MM.1S (cell line): Measurements from ENCODE around the gene ANKH.
"Not testable (repeated sequence)": the region's sequence is repeated elsewhere in the genome, so short reads cannot be mapped to it uniquely, and the experiment has no call there.

Experiments
- DNase-seq: peaks from one replicate; pipeline ENCODE4 v3.0.0-alpha.2; 2015
- H2AFZ ChIP-seq: fragments of 300-600 bp; sonication (generic); 2 replicates; pipeline ENCODE4 v1.6.0; 2016; ENCODE audit warnings: antibody characterized with exemption, low read length
- H3F3A ChIP-seq: fragments of 300-600 bp; sonication (generic); 2 replicates; pipeline ENCODE4 v1.6.1; 2016; ENCODE audit warnings: mild to moderate bottlenecking, antibody characterized with exemption, low read length, moderate library complexity, mixed read lengths; ENCODE audit not compliant: insufficient read depth
- H3K27ac ChIP-seq: fragments of 300-600 bp; sonication (generic); 2 replicates; pipeline ENCODE4 v1.5.1; 2016; ENCODE audit warnings: mild to moderate bottlenecking, low read length
- H3K27me3 ChIP-seq: fragments of 300-600 bp; sonication (generic); replicated peaks from 2 replicates; pipeline ENCODE4 v1.6.0; 2016; ENCODE audit warnings: low read length; ENCODE audit not compliant: insufficient read depth
- H3K36me3 ChIP-seq: fragments of 300-600 bp; sonication (generic); replicated peaks from 2 replicates; pipeline ENCODE4 v1.6.1; 2016; ENCODE audit warnings: mild to moderate bottlenecking, low read length, mixed read lengths; ENCODE audit not compliant: insufficient read depth
- H3K4me1 ChIP-seq: fragments of 300-600 bp; sonication (generic); 2 replicates; pipeline ENCODE4 v1.6.1; 2016; ENCODE audit warnings: low read length, mixed read lengths
- H3K4me2 ChIP-seq: fragments of 300-600 bp; sonication (generic); 2 replicates; pipeline ENCODE4 v1.6.0; 2016; ENCODE audit warnings: low read depth, low read length
- H3K4me3 ChIP-seq: fragments of 300-600 bp; sonication (generic); 2 replicates; pipeline ENCODE4 v1.5.1; 2016; ENCODE audit warnings: low read length, mixed read lengths
- H3K79me2 ChIP-seq: fragments of 300-600 bp; sonication (generic); 2 replicates; pipeline ENCODE4 v1.6.1; 2016; ENCODE audit warnings: mixed run types, low read length, mixed read lengths
- H3K9ac ChIP-seq: fragments of 300-600 bp; sonication (generic); 2 replicates; pipeline ENCODE4 v1.6.1; 2016; ENCODE audit warnings: low read length, mixed read lengths
- H3K9me2 ChIP-seq: fragments of 300-600 bp; sonication (generic); replicated peaks from 2 replicates; pipeline ENCODE4 v1.6.1; 2016; ENCODE audit warnings: mild to moderate bottlenecking, low read length, mixed read lengths; ENCODE audit not compliant: insufficient read depth
- H3K9me3 ChIP-seq: fragments of 300-600 bp; sonication (generic); replicated peaks from 2 replicates; pipeline ENCODE4 v1.6.1; 2016; ENCODE audit warnings: mild to moderate bottlenecking, low read length, mixed read lengths; ENCODE audit not compliant: insufficient read depth
- H4K20me1 ChIP-seq: fragments of 300-600 bp; sonication (generic); 2 replicates; pipeline ENCODE4 v1.6.1; 2016; ENCODE audit warnings: mild to moderate bottlenecking, low read length, moderate library complexity, mixed read lengths; ENCODE audit not compliant: insufficient read depth
- CTCF ChIP-seq: fragments of 300-600 bp; sonication (generic); IDR thresholded peaks from 2 replicates; pipeline ENCODE4 v1.5.1; 2016; ENCODE audit warnings: antibody characterized with exemption, low read length, mixed read lengths
- EZH2 ChIP-seq: fragments of 300-600 bp; sonication (generic); optimal IDR thresholded peaks from 2 replicates; pipeline ENCODE3; 2017; ENCODE audit warnings: low read depth, mild to moderate bottlenecking, antibody characterized with exemption, low read length, mixed read lengths
- EZH2phosphoT487 ChIP-seq: fragments of 300-600 bp; sonication (generic); IDR thresholded peaks from 2 replicates; pipeline ENCODE4 v1.6.1; 2018; ENCODE audit warnings: antibody characterized with exemption, low read length

The ANKH gene

GRCh38 chr5:14851050-14851419, 20.5 kb downstream of the ANKH start:
- Histone ChIP-seq H3K4me3 (no peak overlapping the region), H2AFZ (no peak overlapping the region)

GRCh38 chr5:14850419-14851049, 21.0 kb downstream of the ANKH start:
- Histone ChIP-seq H3F3A (no peaks in the 10 kb centered on the region), H3K4me2 (no peak overlapping the region), H3K79me2 (peaks cover 40% of the 10 kb centered on the region), H3K9me3 (no peaks in the 10 kb centered on the region), H3K4me3 (no peak overlapping the region), H3K4me1 (no peaks in the 10 kb centered on the region), H3K27ac (no peak overlapping the region), H3K27me3 (no peaks in the 10 kb centered on the region), H3K9me2 (no peaks in the 10 kb centered on the region), H3K36me3 (no peaks in the 10 kb centered on the region), H4K20me1 (no peaks in the 10 kb centered on the region), H2AFZ (no peak overlapping the region), H3K9ac (no peak overlapping the region)
- DNase-seq = no peak
- TF ChIP-seq EZH2 (no peak), EZH2phosphoT487 (no peak)

More at GRCh38 chr5:14851050-14851419, 20.5 kb downstream of the ANKH start:
- Histone ChIP-seq H3K27me3 (no peaks in the 10 kb centered on the region), H4K20me1 (no peaks in the 10 kb centered on the region), H3K4me2 (no peak overlapping the region), H3K4me1 (no peaks in the 10 kb centered on the region), H3K9me3 (no peaks in the 10 kb centered on the region), H3K36me3 (no peaks in the 10 kb centered on the region), H3K9ac (no peak overlapping the region), H3K79me2 (peaks cover 44% of the 10 kb centered on the region), H3F3A (no peaks in the 10 kb centered on the region), H3K27ac (no peak overlapping the region), H3K9me2 (no peaks in the 10 kb centered on the region)
- DNase-seq = no peak
- TF ChIP-seq EZH2phosphoT487 (no peak), CTCF (no peak), EZH2 (no peak)

- H3K36me3 ChIP-seq = no peaks in the 10 kb centered on the region
- no peaks in the 10 kb centered on the region for H3K9me2 ChIP-seq
- H3K9me3 ChIP-seq = no peaks in the 10 kb centered on the region
- H3K9ac ChIP-seq = no peak overlapping the region
- H3F3A ChIP-seq = no peaks in the 10 kb centered on the region
- no peak for TF ChIP-seq CTCF
- no peak for TF ChIP-seq EZH2
- TF ChIP-seq EZH2phosphoT487 = no peak
- H4K20me1 ChIP-seq = no peaks in the 10 kb centered on the region
- H3K27ac ChIP-seq = no peak overlapping the region
- H3K4me2 ChIP-seq = no peak overlapping the region
- H3K4me3 ChIP-seq = no peak overlapping the region
- no peaks in the 10 kb centered on the region for H3K4me1 ChIP-seq
- no peak for DNase-seq
- no peaks in the 10 kb centered on the region for H3K27me3 ChIP-seq
- H3K79me2 ChIP-seq = peaks cover 32% of the 10 kb centered on the region
- H2AFZ ChIP-seq = no peak overlapping the region
Observed at GRCh38 chr5:14849516-14850294, 21.9 kb downstream of the ANKH start.

GRCh38 chr5:14848942-14849341, 22.6 kb downstream of the ANKH start:
- not testable (repeated sequence) for DNase-seq, H2AFZ ChIP-seq, H4K20me1 ChIP-seq, H3K27ac ChIP-seq, H3K9ac ChIP-seq, H3K9me2 ChIP-seq, H3F3A ChIP-seq, H3K9me3 ChIP-seq, H3K4me3 ChIP-seq, H3K36me3 ChIP-seq, H3K27me3 ChIP-seq, H3K4me1 ChIP-seq, H3K4me2 ChIP-seq
- peaks cover 25% of the 10 kb centered on the region for H3K79me2 ChIP-seq
